HepG2 (cell line): ENCODE measurements around the gene ACBD6. TPM values are rescaled to one million over a fixed set of nuclear protein-coding genes. Genes with fewer than 3 reads are reported as not detected.

Experiments used
- DNMT3B ChIP-seq: conservative IDR thresholded peaks from 2 replicates; pipeline ENCODE4 v1.6.1; 2016; ENCODE audit warnings: missing biosample characterization, control low read depth
- REXO4 ChIP-seq: sonication (generic); formaldehyde crosslinking; IDR thresholded peaks from 2 replicates; pipeline ENCODE4 v1.8.0; 2022; ENCODE audit warnings: missing genetic modification reagents, mild to moderate bottlenecking, borderline replicate concordance
- TGIF2 ChIP-seq: IDR thresholded peaks from 2 replicates; pipeline ENCODE4 v1.6.1; 2016; ENCODE audit warnings: control low read depth, missing compliant biosample characterization
- ZFAT ChIP-seq: sonication (generic); formaldehyde crosslinking; conservative IDR thresholded peaks from 2 replicates; pipeline ENCODE4 v1.8.1; 2023; ENCODE audit warnings: missing genetic modification reagents, inconsistent platforms
- ZNF142 ChIP-seq: sonication (generic); formaldehyde crosslinking; IDR thresholded peaks from 2 replicates; pipeline ENCODE4 v1.4.0; 2020; ENCODE audit warnings: missing genetic modification reagents
- ZNF207 ChIP-seq: fragments of 450-650 bp; IDR thresholded peaks from 2 replicates; pipeline ENCODE4 v1.6.1; 2016; ENCODE audit warnings: antibody characterized with exemption, borderline replicate concordance
- polyA plus RNA-seq, 8 experiments: library from polyadenylated mRNA; depleted of rRNA in 3 of 8; stranded (reverse) in 7 of 8; unstranded in 1 of 8; fragments of >200 nt; fragmentation: Illumina TruSeq in 4 of 8; extraction: Trizol in 4 of 8; gene quantifications; 2 replicates each; pipeline versions ENCODE4 v1.2.1 to v1.2.3, GENCODE V29; 2011 to 2016; ENCODE audit warnings: low read depth in 4 of 8, missing spikeins in 1 of 8, mixed read lengths in 1 of 8; ENCODE audit not compliant: insufficient read depth in 1 of 8
- total RNA-seq, 5 experiments: library from RNA; depleted of rRNA; stranded (reverse); fragments of >200 nt; fragmentation: Illumina TruSeq; extraction: Trizol; gene quantifications; 2 replicates each; pipeline ENCODE4 v1.2.3, GENCODE V29; 2016; ENCODE audit warnings: low read depth in 1 of 5
- TF ChIP-seq, protein P1 (sequence below): IDR thresholded peaks from 2 replicates; pipeline ENCODE4 v1.6.1; 2012; ENCODE audit warnings: low read depth, low read length, improper control_type of control experiment

Gene ACBD6
- total and polyA plus RNA-seq, 2 of the 13 experiments (the other 11 are each of a cell fraction or from before 2014, with no cell fraction given): 33.5 to 47.2 TPM

- no peak for TF ChIP-seq ZNF142 (CRISPR knock-in tag)
- no peak for TF ChIP-seq ZFAT (CRISPR knock-in tag)
- no peak for TF ChIP-seq REXO4
- TF ChIP-seq TGIF2 (CRISPR knock-in tag): no peak
- TF ChIP-seq ZNF207: no peak
- no peak for TF ChIP-seq DNMT3B
- TF ChIP-seq, protein P1, sequence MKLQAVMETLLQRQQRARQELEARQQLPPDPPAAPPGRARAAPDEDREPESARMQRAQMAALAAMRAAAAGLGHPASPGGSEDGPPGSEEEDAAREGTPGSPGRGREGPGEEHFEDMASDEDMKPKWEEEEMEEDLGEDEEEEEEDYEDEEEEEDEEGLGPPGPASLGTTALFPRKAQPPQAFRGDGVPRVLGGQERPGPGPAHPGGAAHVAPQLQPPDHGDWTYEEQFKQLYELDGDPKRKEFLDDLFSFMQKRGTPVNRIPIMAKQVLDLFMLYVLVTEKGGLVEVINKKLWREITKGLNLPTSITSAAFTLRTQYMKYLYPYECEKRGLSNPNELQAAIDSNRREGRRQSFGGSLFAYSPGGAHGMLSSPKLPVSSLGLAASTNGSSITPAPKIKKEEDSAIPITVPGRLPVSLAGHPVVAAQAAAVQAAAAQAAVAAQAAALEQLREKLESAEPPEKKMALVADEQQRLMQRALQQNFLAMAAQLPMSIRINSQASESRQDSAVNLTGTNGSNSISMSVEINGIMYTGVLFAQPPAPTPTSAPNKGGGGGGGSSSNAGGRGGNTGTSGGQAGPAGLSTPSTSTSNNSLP: no peak
Observed at GRCh38 chr1:180535418-180535999, 33.1 kb upstream of the ACBD6 start (continued).
